HG02943 (cell line): ENCODE data around the gene XYLT1.

Experiments
- ATAC-seq: cut with Tn5 transposase; IDR thresholded peaks from one replicate; pipeline ENCODE4 v1.9.1; 2021; ENCODE audit warnings: mild to moderate bottlenecking, low read depth, moderate library complexity; ENCODE audit not compliant: unreplicated experiment

The XYLT1 gene

DNA sequence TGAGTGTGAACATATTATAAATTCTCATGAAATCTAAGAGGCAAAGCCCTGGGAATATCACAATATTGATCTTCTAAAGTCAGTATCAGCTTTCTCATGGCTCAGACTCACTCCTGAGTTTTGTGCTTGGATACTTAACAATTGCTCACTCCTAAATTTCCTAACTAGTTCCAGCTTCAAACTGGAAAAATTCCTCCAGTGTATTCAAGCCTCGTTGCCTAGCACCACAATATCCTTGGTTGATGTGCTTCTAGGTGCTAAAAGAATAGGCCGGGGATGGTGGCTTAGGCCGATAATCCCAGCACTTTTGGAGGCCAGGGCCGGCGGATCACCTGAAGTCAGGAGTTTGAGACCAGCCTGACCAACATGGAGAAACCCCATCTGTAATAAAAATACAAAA is 62.5 kb downstream of the XYLT1 start:
- ATAC-seq, result no peak

DNA sequence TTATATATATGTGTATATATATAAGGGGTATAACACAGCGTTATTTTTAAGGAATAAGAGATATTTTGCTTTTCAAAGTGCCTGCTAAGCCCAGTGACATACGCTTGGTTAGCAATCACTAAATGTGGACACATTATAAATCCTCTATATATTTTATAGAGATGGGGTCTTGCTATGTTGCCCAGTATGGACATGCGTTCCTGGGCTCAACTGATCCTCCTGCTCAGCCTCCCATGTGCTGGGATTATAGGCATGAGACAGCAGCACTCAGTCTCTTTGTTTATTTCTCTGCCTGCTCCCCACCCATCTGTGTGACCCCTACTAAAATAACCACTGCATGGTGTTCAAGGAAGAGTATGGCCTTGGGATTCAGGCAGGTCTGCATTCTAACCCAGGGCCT is 63.4 kb downstream of the XYLT1 start:
- no peak for ATAC-seq

DNA sequence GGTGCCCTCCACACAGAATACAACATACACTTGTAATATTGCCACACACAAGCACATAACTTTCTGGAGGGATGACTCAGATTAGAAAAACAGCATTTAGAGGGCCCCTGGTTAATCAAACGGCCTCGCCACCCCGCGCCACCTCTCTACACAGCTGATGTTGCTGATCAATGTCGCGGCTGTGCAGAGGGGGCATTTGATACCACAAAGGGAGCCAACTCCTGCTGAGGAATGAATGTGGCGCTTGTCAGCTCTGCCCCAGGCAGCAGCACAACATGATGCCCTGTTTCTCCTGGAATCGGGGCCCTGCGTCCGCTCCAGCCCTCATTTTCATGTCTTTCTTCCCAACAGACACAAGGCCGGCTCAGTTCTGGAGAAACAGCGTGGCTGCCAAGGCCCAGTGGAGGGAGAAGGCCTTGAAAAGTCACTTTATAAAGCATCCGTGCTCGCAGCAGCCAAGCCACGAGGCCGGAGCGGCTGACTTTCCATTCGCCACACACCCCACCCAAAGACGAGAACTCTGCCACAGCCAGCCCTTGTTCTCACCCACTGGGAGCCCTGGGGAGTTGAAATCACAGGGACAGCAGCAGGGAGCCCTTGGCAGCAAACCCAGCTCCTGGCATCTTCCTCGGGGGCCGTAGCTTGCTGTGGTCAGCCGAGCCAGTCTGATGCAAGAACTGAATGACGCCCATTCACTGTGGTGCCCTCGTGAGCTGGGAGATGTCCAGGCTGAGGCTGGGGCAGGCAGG is 65.6 kb downstream of the XYLT1 start:
- ATAC-seq, result no peak

DNA sequence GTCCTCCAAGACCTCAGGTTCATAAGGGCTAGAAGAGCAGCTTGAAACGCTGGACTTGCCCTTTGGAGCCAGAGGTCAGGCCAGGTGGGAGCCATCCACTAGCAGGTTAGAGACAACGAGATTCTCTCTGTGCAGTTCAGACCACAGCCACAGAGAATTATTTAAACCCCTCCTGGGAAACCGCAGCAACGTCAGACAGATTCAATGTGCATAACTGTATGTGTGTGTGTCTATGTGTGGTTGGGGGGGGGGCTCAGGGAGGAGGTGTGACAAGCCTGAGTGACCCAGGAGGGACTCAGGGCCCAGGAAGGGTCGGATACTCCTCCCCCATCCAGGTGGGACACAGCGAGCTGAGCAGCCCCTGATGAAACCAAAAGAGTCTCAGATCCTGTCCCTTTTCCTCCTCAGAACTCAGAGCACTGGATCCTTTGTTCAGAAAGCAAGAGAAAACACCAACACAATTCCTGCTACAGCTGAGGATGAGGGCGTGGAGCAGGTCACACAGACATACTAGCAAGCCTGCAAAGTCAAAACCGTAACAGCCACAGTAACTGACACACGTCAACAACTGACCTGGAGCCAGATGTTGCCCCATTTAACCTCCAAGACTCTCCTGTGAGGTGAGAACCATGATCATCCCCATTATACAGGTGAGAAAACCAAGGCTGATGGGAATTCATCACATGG is 66.8 kb downstream of the XYLT1 start:
- ATAC-seq, result no peak

DNA sequence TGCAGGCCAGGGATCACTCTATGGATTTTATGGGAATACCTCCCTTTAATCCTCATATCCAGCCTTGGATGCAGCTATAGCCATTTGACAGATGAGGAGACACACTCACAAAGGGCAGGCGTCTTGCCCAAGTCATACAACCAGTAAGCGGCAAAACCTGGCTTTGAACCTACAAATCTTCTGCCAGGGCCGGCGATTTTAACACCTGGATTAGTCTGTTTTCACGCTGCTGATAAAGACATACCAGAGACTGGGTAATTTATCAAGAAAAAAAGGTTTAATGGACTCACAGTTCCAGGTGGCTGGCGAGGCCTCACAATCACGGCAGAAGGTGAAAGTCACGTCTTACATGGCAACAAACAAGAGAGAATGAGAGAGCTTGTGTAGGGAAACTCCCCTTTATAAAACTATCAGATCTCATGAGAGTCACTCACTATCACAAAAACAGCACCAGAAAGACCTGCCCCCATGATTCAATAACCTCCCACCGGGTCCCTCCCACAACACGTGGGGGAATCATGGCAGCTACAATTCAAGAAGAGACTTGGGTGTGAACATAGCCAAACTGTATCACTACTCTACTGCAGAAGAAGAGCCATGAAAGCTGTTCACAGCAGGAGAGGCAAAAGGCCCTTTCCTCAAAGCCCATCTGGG is 67.5 kb downstream of the XYLT1 start:
- no peak for ATAC-seq

DNA sequence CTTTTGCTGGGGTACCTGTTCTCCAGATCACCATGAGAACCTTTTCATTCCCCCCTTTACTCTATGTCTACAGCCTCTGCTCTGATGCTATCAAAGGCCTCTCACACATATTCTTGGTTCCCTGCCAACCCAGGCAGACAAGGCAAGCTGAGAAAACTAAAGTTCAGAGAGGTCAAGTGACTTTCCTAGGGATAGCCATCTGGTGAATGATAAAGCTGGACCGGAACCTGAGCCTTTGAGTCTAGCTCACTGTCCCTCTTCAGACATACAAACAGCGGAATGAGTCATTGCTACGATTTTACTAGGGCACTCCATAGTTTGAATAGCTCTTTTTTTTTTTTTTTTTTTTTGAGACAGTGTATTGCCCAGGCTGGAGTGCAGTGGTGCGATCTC is 73.3 kb downstream of the XYLT1 start:
- ATAC-seq, result no peak

DNA sequence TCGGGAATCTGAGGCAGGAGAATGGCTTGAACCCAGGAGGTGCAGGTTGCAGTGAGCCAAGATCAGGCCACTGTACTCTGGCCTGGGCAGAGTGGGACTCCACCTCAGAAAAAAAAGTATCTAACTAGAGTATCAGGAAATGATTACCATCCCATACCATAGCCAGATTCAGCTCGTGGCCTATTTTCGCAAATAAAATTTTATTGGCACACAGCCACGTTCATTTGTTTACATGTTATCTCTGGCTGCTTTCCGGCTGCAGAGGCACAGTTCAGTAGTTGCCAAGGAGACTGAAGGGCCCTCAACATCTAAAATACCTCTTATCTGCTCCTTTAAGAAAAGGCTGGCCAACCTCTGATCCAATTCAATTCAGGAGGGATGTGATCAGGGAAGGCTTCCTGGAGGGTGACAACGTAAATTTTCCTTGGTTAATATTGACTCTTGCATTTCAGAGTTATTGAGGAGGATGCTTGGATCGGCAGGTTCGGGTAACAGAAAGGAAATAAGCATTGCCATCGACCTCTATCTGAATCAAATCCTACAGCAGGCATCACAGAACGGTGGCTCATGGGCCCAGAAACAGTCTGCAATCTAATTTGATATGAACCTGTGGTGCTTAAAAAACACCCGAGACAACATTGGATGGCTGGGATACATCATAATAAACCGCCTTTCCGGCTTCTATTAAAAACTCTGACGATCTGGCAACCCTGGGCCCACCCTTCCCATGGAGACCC is 73.8 kb downstream of the XYLT1 start:
- ATAC-seq, result no peak

DNA sequence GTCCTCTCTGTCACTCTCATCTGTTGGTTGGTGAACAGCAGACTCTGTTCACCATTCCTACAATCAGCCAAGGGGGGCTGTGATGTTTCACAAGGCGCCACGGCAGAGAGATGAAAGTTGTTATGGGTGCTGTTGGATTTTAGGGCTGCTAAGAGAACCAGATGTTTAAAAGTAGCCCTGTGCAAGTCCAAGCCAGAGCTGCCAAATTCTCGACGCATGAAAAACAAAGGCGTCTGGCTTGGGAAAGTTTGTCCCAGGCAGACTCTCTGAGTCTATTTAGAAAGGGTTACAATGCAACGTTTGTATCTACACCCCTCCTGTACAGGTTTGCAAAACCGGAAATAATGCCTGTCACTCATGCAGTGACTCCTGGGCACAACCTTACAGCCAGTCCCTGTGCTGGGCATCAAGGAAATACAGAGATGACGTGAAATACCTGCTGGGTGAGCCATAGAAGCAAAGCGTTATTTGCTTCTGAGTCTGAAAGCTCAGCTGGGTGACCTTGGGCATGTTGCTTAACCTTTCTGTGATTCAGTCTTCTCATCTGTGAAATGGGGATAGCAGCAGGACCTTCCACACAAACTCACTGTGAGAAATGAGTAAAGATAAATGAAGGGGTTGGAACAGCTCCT is 74.8 kb downstream of the XYLT1 start:
- no peak for ATAC-seq

DNA sequence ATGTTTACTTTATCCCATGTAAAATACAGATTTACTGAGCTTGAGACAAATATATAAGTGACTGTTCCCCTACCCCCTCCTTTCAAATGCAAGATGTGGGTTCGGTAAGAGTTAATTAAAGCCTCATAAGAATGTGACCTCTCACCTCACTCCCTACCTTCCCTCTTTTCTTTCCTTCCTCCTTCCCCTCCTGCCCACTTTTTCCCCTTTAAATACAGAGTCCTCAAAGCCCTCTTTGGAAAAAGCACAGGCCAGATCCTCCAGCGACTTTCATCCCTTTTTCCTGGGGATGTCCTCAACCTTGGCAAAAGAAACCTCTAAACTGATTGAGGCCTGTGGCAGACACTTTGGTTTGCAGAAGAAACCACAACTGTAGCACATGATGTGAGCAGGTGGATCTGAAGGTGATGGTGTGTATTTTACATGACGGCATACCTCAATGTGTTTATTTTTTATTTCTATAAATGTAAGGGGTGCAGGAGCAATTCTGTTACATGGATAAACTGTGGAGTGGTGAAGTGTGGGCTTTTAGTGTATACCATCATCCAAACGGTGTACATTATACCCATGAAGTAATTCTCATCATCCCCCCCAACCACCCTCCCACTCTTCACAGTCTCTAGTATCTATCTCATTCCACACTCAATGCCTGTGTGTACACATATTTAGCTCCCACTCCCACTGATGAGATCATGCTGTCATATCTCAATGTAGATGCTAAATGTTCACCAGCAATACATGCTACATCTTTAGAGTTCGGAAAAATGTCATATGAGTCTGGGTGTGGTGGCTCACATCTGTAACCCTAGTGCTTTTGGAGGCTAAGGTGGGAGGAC is 77.7 kb downstream of the XYLT1 start:
- no peak for ATAC-seq

DNA sequence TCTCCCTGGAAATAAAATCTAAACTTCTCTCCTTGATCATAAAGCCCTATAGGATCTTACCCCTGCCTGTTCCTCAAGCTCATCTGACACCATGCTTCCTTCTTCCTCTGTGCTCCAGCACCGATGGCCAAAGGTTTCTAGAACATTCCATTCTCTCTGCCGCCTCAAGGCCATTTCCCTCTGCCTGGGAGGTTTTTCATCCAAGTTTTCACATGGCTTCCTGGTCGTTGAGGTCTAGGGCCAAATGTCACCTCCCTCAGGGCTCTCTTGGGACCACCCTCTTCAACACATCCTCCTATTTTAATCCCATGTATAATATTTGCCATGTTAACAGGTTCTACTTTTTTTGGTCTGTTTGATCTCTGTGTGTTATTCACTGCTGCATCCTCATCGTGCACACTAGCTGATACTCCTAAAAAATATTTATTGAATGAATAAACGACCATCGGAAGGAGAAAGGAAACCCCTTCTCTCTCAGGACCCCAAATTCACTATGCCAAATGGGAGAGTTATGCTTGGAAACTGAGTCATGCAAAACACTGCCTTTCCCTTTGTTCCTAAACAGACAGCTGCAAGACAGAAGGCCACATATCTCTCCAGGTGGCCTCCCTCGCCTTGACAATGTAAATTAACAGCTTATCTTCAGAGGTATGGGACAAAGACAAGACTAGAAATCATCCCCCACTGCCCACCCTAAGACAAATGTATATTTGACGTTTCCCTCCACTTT is 78.5 kb downstream of the XYLT1 start:
- ATAC-seq, result no peak

DNA sequence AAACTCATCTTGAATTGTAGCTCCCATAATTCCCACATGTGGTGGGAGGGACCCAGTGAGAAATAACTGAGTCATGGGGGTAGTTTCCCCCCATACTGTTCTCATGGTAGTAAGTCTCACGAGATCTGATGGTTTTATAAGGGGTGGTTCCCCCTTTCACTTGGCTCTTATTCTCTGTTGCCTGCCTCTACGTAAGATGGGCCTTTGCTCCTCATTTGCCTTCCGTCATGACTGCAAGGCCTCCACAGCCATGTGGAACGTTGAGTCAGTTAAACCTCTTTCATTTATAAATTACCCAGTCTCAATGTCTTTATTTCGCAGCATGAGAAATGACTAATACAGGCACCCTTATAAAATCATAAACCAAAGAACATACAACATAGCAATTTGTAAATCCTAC is 79.0 kb downstream of the XYLT1 start:
- ATAC-seq, result no peak

DNA sequence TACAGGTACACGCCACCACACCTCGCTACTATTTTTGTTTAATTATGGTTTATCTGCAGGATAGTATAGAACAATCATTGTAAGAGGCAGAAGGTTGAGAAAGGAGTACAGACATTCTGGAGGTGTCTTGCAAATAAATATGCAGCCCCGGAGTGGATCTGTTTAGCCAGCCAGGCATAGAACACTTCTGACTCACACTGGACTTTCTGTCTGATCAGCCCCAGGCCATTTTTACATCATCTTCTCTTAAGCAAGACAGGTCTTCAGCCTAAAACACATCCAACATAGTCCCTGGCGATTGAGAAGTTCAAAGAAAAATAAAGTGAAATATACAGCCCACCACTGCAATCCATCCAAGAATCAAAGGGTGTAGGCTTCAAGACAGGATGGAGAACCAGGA is 81.4 kb downstream of the XYLT1 start:
- ATAC-seq, result no peak

DNA sequence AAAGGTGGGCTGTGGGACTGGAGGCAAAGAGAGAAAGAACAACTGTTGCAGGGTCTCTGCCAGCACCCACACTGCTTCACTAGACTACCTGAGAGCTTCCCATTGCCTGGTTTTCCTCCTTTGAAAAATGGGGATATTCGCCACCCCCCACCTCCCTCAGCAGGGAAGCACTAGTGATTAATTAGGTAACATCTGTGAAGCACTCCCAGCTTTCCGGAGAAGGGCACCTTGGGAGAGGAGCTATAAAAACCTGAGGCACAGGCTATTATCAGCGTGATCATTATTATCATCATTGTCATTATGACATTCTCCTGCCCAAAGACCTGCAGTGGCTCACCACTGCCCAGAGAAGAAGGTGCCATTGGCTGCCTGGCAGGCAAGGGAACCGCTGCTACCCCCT is 83.5 kb downstream of the XYLT1 start:
- no peak for ATAC-seq

DNA sequence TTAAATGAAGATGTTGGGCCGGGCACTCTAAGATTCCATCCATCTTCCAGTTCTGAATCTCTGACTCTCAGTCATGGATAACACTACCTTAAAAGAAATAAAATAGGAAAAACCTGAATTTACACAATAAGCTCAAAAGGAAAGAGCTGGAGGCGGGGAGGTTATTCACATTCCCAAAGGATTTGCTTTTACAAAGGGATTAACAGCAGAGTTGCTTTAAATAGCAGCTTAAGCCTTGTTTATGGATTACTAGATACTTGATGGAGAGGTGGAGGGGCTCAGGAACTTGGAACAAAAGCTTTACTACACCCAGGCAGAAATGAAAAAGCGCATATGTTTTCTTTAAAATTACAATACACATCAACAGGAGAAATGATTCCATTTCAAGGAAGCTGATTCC is 84.5 kb downstream of the XYLT1 start:
- no peak for ATAC-seq

DNA sequence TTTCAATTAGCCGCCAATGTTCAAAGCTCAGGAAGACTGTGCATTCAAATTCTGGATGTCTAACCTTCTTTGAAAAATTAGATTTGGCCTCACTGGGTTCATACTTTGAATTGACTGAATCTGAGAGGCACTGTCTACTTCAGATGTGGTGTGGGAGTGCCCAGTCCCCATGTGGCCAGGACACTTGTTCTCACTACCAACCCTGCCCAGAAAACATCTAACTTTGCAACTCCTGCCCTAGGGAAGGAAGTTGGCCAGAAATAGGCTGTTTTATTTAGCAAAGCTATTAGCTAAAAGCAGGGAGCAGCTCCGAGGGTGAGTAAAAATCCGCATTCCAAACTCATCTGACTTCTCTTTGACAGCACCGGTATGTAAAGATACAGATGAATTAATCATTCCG is 86.3 kb downstream of the XYLT1 start:
- no peak for ATAC-seq

DNA sequence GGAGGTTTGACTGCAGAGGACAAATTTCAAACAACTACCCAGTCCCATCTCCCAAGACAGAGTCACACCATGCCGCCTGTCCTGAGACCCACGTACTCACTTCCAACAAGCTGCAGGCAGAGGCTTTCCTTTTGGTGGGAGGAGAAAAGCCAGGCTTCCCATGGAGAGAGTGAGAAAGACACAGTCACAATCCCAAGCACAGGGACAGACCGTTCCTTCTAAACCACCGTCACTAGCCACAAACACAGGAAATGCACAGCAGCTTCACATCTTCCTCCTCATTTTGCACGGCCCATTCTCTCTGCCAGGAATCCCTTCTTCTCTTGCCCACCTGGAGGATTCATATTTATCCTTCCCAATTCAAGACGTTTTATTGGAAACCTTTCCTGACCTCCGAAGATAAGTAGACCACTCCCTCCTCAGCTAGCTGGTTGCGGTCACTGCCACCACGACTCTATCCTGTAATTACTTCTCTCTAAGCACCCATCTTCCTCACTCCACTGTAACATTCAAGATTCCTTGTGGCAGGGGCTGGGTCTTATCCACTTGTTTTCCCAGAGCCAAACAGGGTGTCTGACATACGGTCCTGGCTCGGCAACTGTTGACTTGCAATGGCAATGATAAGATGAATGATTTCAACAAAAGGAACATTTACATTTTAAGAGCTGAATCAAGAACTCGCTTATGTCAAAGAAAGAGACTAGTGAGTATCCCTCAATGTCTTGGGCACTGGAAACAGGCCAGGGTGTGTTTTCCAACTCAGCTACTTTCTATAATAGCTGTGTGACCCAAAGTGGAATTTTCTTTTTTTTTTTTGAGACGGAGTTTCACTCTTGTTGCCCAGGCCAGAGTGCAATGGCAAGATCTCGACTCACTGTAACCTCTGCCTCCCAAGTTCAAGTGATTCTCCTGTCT is 87.6 kb downstream of the XYLT1 start:
- no peak for ATAC-seq

DNA sequence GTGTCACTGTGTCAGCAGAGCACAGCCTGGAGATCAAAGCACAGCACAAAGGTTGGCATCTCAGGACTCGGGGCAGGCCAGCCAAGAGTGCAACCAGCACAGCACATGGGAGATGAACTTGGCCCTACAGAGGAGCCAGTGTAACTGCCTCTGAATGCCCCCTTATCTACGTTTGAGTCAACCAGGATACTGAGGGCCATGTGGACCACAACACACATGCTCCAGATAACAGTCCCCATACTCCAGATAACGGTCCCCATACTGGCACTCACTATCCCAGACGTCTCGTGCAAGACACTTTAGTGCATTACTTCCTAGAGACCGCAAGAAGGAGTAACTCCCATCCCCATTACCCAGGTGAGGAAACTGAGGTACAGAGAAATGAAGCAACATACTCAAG is 88.2 kb downstream of the XYLT1 start:
- ATAC-seq, result no peak

DNA sequence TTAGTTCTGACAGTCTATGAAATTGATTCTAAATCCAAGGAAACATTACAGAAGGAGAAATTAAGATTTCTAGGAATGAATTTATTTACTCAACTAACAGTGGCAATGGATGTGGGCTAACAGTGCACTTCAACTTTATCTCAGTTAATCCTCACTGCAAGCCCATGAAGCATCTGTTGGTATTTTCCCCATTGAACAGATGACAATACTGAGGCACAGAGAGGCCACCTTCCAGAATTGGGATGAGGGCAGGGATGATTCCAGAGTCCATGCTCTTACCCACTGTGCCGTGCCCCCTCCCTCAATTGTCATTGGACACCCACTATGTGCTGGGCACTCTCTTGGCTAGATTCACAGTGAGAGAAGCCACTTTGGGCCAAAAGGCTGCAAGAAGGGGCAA is 89.0 kb downstream of the XYLT1 start:
- ATAC-seq, result no peak
